ENCODE measurements around the gene THTPA.
A peak's percentile ranks its signal among the peaks of the same experiment; 100 is the strongest.

THTPA gene

DNA sequence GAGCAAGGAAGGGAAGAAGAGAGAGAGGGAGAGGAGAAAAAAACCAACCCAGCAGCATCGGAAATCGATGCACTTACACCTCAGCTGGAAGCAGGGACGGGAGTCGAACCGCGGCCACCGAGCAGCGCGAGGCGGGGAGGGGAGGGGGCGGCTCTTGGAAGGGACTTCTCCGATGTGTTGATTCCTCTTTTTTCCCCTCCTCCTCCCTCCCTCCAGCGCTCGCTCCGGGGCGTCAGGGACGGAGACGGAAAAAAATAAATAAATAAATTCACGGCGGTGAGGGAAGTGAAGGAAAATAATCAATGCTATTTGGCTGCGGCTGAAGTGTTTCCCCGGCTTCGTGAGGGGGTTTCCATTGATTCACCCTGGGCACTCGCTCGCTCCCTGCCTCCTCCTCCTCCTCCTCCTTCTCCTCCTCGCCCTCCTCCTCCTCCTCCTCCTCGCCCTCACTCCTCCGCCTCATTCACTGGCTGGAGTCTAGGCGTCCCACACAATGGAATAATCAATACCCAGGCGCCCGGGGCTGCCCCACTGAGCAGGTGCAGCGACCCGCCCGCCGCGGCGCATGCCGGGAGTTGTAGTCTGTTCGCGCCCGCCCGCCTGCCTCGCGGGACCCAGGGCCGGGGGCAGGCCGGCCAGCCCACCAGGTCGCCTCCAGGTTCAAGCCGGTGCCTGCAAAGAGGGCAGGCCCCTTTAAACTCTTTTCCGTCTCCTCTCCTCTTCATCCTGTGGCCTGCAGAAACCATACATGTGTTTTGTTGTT lies 4.6 kb upstream of the THTPA start, which contains the start of gene ZFHX2:
Gene ZFHX2 (minus strand): TSS at position 500 of the 763 bp plus-strand sequence. CDS start 16,440 bp downstream, outside the sequence.
- DNase-seq (ENCODE audit: low read depth in 2 of 2): peak; percentile 32 to 60

DNA sequence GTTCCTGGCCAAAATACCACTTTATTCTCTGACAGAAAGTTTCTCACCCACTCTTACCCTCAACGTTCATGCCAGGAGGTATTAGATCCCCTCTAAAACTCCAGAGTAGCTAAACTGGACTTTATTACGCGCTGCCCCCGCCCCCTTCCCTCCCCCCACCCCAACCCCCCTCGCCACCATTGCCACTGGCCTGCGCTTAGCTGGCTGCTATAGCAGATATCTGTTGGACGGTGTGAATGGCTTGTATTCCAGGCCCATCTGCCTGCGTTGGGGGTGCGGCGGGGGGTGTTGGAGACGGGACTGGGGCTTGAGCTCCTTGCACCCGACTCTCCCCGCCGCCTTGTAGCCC lies 564 bp upstream of the THTPA start:
- no peak for DNase-seq (ENCODE audit: low read depth in 2 of 2)

DNA sequence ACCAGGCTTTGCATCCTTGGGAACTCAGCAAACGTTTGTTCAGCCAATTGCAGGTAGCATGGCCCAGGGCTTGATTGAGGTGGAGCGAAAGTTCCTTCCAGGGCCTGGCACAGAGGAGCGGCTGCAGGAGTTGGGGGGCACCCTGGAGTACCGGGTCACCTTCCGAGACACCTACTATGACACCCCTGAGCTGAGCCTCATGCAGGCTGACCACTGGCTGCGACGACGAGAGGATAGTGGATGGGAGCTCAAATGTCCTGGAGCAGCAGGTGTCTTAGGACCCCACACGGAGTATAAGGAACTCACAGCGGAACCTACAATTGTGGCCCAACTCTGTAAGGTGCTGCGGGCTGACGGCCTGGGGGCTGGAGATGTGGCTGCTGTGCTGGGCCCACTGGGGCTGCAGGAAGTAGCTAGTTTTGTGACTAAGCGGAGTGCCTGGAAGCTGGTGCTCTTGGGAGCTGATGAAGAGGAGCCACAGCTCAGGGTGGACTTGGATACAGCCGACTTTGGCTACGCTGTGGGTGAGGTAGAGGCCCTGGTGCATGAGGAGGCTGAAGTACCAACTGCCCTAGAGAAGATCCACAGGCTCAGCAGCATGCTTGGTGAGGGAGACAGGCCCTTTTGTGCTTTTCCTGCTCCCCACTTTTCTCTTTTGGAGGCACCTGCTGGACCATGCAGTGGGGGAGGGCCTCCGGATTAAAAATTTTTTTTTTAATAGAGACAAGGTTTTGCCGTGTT lies 799 bp downstream of the THTPA start:
- DNase-seq (ENCODE audit: low read depth in 2 of 2): no peak

DNA sequence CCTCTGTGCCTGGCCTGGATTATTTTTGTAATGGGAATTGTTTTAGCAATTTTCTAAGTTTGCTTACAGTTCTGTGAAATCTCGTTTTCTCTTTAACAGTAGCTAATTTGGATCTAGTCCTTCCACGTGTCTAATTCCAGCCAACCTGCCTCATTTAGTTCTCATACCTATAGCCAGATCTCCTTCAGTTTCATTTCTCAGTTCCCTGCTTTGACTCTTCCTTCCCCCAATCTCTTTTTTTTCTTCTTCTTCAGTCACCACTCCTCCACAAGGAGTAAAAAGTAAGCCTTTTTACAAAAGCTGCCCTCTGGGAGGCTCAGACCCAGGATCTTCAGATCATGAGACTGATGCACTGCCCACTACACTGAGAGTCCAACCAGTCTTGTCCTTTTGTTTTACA lies 1.4 kb downstream of the THTPA start:
- no peak for DNase-seq (ENCODE audit: low read depth in 2 of 2)

DNA sequence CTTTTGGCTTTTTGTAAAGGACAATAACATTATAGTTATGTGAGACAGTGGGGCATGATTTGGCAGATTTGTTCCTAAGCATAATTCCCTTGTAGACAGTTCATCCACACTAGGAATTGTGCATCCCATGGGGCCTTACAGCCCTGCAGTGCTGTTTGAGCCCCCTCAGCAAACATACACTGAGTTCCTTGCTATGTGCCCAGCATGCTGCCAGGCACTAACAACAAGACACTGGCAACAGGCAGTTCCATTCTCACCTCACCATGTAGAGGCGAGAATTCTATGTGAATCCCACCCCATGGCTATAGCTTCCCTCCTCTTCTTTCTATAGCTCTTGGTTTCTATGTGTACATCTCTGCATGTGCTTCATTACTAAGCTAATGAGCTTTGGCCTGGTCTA lies 1.9 kb downstream of the THTPA start:
- DNase-seq (ENCODE audit: low read depth in 2 of 2): no peak

DNA sequence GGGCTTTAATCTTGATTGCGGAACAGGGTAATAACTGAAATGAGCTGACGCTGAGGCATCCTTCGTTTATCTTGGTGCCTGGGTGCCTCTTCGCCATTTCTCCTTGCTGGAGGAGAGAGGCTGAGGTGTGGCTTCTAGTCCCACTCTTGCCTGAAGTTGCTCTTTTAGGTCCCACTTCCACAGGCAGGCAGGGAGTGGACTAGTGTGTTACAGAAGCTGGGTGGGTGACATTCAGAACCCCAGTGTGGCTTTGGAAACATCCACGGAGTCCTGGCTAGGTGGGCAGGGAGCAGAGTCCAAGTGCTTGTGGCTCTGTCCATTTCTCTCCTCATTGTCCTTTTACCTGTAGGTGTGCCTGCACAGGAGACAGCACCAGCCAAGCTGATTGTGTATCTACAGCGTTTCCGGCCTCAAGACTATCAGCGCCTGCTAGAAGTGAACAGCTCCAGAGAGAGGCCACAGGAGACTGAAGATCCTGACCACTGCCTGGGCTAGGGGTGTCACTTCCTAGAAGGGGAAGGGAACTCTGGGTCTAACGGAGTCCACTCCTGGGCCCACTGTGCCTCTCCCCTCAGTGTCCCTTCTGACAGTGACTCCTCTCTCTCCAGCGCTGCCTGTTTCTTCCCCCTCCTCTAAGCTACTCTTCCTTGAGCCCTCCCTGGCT lies 2.4 kb downstream of the THTPA start:
- no peak for DNase-seq (ENCODE audit: low read depth in 2 of 2)

DNA sequence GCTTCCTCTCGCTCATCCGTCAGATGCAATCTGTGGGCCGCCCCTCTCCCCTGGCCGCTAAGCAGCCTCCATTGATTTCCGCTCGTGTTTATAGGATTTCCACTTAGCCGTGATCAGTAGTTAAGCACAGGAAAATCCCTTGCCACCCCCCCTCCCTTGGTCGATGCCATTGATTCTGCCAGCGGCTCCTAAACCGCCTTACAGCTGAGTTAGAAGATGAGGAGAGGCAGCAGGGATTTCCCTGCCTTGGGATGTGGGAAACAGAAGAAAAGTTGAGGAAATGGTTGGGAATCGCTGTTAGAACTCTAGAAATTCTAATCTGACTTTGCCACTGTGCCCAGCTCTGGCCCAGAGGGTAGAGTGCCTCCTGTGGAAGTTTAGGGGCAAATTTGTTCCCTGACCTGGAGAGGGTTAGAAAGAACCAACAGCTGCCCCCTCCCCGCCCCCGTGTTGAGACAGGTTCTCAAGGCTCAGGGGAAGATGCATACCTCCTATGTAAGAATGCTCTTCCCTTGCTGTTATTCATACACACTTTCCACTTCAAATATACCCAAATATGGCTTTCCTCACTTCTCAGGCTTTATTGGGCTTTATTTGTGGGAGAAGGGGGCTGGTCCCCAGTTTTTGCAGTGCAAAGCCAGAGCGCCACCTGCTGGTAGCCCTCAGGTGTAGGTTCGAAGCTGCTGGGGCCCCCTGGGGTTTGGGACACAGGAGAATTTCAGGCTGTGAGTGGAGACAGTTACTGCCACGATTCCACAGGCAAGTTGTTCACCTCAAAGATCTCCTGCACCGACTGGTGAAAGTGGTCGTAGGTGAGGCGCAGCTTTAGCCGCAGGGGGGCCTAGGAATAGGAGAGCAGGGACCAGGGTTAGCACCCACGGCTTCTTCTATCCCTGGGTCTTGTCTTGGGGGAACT lies 3.2 kb downstream of the THTPA start:
- peak; percentile 28 to 50 for DNase-seq (ENCODE audit: low read depth in 2 of 2)

DNA sequence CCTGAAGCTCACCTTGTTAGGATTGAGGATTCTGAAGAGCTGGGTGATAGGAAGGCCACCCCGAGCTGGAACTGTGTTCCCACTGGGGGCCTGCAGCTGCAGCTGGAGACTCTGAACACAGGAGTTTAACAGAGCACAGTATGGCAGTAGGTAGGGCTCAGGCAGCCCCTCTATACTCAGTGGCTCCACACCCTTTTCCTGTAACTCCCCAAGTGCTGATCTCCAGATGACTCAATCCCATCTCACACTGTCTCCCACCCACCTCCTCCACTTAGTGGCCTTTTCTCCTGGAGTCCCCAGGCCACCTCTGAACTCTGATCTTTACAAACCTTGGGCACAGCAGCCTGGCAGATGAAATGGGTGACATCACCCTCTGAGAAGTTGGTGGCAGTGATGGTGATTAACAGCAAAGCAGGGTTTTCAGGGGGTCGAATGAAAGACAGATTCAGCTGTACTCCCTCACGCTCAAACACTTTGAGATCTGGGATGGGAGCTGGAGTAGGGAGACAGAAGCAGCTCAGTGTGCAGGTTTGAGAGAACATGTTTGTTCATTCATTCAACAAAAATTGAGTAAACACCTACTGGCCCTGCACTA lies 4.0 kb downstream of the THTPA start:
- DNase-seq (ENCODE audit: low read depth in 2 of 2): no peak

DNA sequence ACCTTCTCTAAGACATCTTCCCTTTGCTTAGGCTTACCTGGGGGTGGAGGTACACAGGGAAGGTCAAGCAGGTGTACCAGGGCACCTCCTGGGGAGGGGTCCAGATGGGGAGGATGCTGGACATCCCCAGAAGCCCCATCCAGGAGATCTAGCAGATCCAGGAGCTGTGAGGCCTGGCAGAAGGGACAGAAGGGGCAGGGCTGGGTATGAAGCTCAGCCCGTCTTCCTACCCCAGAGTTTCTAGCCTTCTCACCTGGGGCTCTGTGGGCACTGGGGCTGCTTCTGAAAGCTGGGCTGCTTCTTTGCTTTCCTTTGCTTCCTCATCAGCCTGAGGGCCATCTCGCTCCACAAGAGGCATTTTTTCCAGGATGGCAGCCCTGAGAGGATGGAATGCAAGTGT lies 5.2 kb downstream of the THTPA start:
- DNase-seq (ENCODE audit: low read depth in 2 of 2): no peak

DNA sequence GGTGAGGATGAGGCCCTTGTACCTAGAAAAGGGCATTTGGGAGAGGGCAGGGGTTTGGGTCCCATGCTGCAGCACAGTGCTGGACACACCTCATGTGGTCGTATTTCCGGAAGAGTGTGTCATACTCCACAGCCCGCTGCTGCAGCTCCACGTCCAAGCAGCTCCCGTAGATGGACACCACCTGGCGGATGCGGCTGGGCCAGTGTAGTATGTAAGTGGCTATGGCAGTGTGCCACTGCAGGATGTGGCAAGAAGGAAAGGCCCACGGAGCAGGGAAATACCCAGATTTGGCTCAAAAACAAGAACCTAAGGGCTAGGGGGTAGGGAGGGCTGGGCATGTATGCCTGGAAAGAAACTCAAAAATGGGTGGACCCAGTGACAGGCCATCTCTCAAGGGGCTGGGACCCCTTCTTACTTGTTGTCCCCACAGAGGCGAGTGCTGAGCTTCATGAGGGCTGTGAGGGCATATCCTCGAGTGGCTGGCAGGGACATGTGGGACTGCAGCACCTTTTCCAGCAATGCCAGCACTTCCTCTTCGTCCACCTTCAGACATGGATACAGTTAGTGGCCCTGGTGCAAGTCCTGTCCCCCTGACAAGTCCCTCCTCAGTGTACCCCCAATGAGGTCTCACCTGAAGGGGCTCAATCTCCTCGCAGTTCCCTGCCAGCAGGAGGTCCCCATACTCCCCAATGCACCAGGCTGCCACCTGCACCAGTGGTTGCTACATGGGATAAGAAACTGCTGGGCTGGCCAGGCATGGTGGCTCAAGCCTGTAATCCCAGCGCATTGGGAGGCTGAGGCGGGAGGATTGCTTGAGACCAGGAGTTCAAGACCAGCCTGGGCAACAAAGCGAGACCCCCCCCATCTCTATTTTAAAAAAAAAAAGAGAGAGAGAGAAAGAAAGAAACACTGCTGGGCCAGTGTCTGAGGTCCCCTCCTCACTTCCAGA lies 6.1 kb downstream of the THTPA start:
- no peak for DNase-seq (ENCODE audit: low read depth in 2 of 2)

DNA sequence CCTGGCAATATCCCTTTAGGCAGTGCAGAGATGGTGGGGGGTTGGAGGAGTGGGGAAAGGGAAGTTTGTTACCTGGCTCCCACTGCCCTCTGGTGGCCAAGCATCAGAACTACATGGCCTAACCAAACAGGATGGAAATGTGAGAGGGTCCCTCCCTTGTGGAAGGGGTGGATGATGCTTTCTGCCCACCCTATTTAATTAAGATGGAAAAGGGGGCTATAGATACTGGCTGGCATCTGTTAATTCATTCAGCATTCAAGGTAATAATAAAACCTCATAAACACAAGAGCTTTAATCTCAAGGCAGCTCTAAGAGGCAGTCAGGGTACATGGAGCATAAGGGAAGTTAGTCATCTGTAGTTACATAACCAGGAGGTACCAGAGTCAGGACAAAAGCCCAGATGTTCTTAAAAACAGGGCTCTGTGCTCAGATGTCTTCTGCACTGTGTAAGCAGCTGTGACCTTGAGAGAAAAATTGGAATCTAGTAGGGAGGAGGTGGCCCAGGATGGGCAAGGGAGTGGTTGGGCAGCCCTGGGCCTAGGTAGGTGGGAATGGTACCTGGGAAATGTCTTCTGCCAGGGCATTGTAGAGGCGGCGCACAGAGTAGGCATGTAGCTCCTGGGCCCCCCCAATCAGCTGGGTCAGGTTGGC lies 6.9 kb downstream of the THTPA start:
- peak in 1 of 2 donors; percentile 48 for DNase-seq (ENCODE audit: low read depth in 2 of 2)

DNA sequence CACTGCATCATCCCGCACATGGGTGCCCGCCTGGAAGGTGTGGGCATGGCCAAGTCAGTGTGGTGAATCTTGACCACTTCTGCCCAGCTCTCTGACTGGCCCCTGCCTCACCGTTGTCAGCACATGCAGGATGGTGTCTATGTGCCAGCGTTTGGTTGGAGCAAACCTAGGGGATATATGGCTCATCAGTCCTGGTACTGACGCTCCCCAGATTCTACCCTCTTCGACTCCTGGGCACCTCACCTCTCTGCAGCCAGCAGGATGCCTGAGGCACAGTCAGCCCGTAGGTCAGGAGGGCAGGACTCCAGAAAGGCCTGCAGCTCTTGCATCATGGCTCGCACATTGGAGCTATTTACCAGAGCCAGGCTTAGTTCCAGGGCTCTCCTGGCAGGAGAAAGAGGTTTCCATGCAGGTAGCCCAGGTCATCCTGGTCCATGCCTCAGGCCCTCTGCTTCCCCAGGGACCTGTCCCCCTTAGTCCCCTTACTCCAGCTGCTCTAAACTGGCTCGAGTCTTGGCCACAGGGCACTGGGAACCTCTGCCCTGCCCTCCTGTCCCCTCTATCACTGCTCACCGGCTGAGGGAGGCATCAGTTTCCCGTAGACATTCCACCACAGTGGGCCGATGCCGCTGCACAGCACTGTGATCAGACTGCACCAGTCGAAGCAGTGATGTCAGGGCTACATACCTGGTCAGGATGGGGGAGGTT lies 7.6 kb downstream of the THTPA start:
- DNase-seq (ENCODE audit: low read depth in 2 of 2): no peak

DNA sequence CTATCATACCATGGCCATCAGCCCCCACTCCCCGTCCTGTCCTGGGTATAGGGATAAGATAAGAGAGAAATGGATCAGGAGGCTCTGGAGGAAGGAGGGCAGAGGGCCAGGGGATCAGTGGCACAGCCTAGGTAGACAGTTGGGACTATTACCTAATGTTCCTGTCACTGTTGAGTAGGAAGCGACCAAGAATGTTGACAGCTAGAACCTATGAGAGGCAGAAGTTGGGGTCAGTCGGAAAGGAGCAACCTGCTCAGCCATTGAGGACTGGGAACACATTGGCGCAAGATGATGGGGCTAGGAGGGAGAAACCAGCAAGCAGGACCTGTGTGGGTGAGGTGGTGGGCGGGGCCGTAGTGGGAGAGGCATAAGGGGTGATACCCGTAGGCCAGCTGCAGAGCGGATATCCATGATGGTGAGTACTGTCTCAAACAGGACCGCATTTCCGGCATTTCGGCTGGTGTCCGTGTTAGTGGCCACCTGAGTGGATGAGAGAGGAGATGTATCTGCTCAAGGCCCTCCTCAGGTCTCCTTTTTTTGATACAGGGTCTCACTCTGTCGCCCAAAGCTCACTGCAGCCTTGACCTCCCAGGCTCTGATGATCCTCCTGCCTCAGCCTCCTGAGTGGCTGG lies 8.2 kb downstream of the THTPA start:
- no peak for DNase-seq (ENCODE audit: low read depth in 2 of 2)

DNA sequence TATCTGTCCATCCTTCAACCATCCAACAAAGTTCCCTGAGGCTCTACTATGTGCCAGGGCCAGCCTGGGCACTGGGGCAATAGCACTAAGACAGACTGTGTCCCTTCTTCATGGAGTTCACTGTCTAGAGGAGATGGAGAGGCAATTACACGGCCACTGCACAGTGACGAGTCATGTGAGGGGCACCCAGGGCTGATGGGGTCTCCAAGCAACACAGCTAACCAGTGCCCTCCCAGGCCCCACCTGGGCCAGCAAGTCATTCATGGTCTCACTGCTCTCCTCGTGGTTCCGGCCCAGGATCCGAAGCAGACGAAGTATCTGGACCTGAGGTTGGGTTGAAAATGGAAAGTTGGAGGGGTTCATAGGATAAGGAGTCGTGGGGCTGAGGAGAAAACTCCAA lies 8.8 kb downstream of the THTPA start:
- no peak for DNase-seq (ENCODE audit: low read depth in 2 of 2)

DNA sequence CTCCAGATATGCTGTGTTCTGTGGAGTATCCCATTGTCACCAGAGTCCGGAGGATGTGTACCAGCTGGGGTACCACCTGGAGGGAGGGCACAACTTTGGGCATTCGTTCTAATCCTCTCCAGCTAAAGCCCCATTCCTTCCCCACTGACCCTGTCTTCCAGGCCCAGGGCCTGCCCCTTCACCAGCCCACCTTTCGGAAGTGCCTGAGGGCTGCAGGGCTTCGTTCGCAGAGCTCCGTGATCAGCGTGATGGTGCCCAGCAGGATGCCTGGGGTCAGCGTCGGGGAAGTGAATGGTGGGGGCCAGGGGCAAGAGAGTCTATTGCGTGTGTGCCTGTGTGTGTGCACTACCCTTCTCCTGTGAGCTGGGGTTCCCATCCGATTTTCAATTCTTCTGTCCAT lies 9.6 kb downstream of the THTPA start:
- DNase-seq (ENCODE audit: low read depth in 2 of 2): no peak

DNA sequence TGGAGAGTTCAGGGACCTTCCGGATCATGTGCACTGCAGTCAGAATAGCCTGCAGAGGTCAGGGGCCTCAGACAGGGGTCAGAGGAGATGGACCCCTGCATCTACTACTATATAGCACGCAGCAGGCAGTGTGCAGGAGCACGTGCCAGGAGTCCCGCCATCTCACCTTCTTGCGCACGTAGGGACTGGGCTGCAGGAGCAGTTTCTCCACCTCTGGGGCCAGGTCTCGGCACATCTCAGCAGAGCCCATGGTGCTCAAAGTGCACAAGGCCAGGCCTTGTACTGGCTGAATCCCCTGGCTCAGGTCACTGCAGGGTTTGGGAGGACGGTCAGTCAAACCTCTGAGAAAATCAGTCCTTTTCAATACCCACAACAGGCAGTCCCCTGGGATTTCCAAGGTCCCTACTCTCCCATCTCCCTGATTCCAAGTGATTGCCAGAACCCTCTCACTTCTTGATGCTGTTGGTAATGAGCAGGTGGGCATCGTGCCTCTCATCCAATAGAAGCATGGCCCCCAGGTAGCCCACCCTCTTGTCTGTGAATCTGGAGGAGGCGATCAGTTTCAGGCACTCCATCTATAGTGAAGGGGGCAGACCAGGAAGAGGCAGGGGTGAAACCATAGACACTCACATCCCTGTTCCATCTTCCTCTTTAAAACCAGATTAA lies 10.2 kb downstream of the THTPA start:
- no peak for DNase-seq (ENCODE audit: low read depth in 2 of 2)

DNA sequence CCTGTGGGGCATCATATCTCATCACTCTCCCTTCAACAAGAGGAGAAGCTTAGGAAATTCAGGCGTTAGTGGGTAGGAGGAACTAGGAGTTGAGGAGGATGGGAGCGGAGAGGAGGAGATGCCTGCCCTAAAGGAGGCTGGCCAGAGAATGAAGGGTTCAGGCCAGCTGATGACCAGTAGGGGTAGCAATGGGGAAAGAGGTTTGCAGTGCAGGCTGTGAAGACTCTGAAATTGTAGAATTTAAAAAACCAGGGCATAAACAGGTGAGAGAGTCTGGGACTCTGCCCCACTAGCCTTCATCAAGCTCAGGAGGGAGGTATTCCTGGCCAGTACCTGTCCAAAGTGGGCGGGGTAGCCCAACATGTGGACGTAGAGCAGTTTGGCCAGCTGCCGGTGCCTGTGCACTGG lies 10.7 kb downstream of the THTPA start:
- no peak for DNase-seq (ENCODE audit: low read depth in 2 of 2)

Measured in stimulated activated CD4-positive, alpha-beta T cell treated with anti-CD3 and anti-CD28 coated beads, Interleukin-1b, Interleukin-23, amount 100 ng/mL, for 1 hour (primary cell).